Naive thymus-derived CD4-positive, alpha-beta T cell (primary cell): Measurements from ENCODE around the gene COPS3. TPM values are rescaled to one million over a fixed set of nuclear protein-coding genes. Genes with fewer than 3 reads are reported as not detected.

Experiments used
- ATAC-seq: fragments of 150-1000 bp; cut with Tn5 transposase; 2 replicates; pipeline ENCODE4 v1.10.0; 2021; ENCODE audit warnings: mild to moderate bottlenecking, moderate library complexity
- CTCF ChIA-PET: fragments of 350-600 bp; sonication (Branson Sonifier 250); formaldehyde crosslinking; loops from one replicate; lab custom pipeline; 2021; ENCODE audit warnings: antibody characterized with exemption; lab: Charles Lee
- POLR2A ChIA-PET: fragments of 350-600 bp; sonication (Branson Sonifier 250); formaldehyde crosslinking; loops from one replicate; lab custom pipeline; 2021; ENCODE audit warnings: antibody characterized with exemption, inconsistent platforms; lab: Charles Lee
- DNase-seq, 9 donors: peaks; one replicate each; pipeline versions ENCODE4 v3.0.0 to v3.0.0-alpha.2; 2020 to 2022; ENCODE audit warnings: mixed read lengths in 1 of 9
- H3K27ac ChIP-seq: one replicate; pipeline ENCODE4 v1.7.0; 2013; ENCODE audit warnings: mild to moderate bottlenecking, low read depth, low read length, moderate library complexity
- H3K27me3 ChIP-seq, 2 donors: one replicate each; pipeline ENCODE4 v1.7.0; 2013; ENCODE audit warnings: low read length in 2 of 2, mild to moderate bottlenecking in 2 of 2, moderate library complexity in 2 of 2; ENCODE audit not compliant: control insufficient read depth in 2 of 2, insufficient read depth in 2 of 2
- H3K36me3 ChIP-seq, 3 experiments: 1 replicate in 2 of 3; 2 replicates in 1 of 3; pipeline ENCODE4 v1.7.0; 2013; ENCODE audit warnings: low read length in 3 of 3, mild to moderate bottlenecking in 3 of 3, moderate library complexity in 1 of 3; ENCODE audit not compliant: insufficient read depth in 3 of 3, control insufficient read depth in 2 of 3
- H3K4me1 ChIP-seq, 2 donors: one replicate each; pipeline ENCODE4 v1.7.0; 2013; ENCODE audit warnings: low read length in 2 of 2, mild to moderate bottlenecking in 2 of 2, moderate library complexity in 1 of 2; ENCODE audit not compliant: control insufficient read depth in 2 of 2, insufficient read depth in 2 of 2
- H3K4me3 ChIP-seq: 2 replicates; pipeline ENCODE4 v1.7.0; 2013; ENCODE audit warnings: mild to moderate bottlenecking, low read length
- H3K9me3 ChIP-seq, 3 experiments: 1 replicate in 2 of 3; 2 replicates in 1 of 3; pipeline ENCODE4 v1.7.0; 2013; ENCODE audit warnings: low read length in 3 of 3; ENCODE audit not compliant: control insufficient read depth in 2 of 3
- H3K27ac Mint-ChIP-seq, 9 donors: one replicate each; pipeline ENCODE4 v1.8.0; 2020 to 2022; ENCODE audit warnings: mixed read lengths in 9 of 9, mild to moderate bottlenecking in 8 of 9, moderate library complexity in 5 of 9, inconsistent platforms in 2 of 9
- H3K27me3 Mint-ChIP-seq, 5 donors: one replicate each; pipeline ENCODE4 v1.8.0; 2021 to 2022; ENCODE audit warnings: mixed read lengths in 5 of 5, mild to moderate bottlenecking in 1 of 5
- H3K36me3 Mint-ChIP-seq, 5 donors: one replicate each; pipeline ENCODE4 v1.8.0; 2020 to 2022; ENCODE audit warnings: mixed read lengths in 5 of 5, mild to moderate bottlenecking in 3 of 5, inconsistent platforms in 1 of 5
- H3K4me1 Mint-ChIP-seq, 7 donors: one replicate each; pipeline ENCODE4 v1.8.0; 2020 to 2022; ENCODE audit warnings: mixed read lengths in 7 of 7, mild to moderate bottlenecking in 3 of 7, inconsistent platforms in 1 of 7
- H3K4me3 Mint-ChIP-seq, 10 donors: one replicate each; pipeline ENCODE4 v1.8.0; 2020 to 2022; ENCODE audit warnings: mild to moderate bottlenecking in 10 of 10, mixed read lengths in 10 of 10, moderate library complexity in 6 of 10, inconsistent platforms in 2 of 10
- H3K9me3 Mint-ChIP-seq, 11 donors: one replicate each; pipeline ENCODE4 v1.8.0; 2020 to 2022; ENCODE audit warnings: mixed read lengths in 11 of 11, mild to moderate bottlenecking in 4 of 11, inconsistent platforms in 1 of 11, moderate library complexity in 1 of 11
- intact Hi-C, 2 donors: fragments of 100-400 bp; cut with micrococcal nuclease; formaldehyde crosslinking; loops; one replicate each; pipeline ENCODE4 v1.15.1; 2023
- polyA plus RNA-seq, 2 donors: library from polyadenylated mRNA; unstranded; fragments of 300-500 nt; fragmentation: Illumina TruSeq; gene quantifications; one replicate each; pipeline ENCODE4 v1.2.3, GENCODE V29; 2021
- total RNA-seq, 6 experiments: library from RNA in 5 of 6; stranded (reverse) in 5 of 6; gene quantifications; 1 replicate in 5 of 6; 2 replicates in 1 of 6; pipeline ENCODE4 v1.2.3 and lab custom pipeline; 2021 to 2026

Gene COPS3
- total and polyA plus RNA-seq, 7 experiments from 2014 or later: 44.7 to 98.7 (median 76.5) TPM

GRCh38 chr17:17200311-17200710 lies 80.7 kb downstream of the COPS3 start:
- Mint-ChIP-seq H3K4me3 (no peak overlapping the region), H3K4me1 (peaks cover 14 to 44% (median 21%) of the 10 kb centered on the region in 7 donors), H3K27me3 (no peaks in the 10 kb centered on the region), H3K9me3 (peaks cover 0 to 2% (median 0%) of the 10 kb centered on the region in 11 donors), H3K36me3 (peaks cover 0 to 35% (median 14%) of the 10 kb centered on the region in 5 donors), H3K27ac (peak overlapping the region in 1 of 9 donors; percentile 45)
- ATAC-seq: no peak
- Histone ChIP-seq H3K9me3 (no peaks in the 10 kb centered on the region), H3K27me3 (no peaks in the 10 kb centered on the region), H3K4me3 (no peak overlapping the region), H3K4me1 (peaks cover 14 to 21% of the 10 kb centered on the region in 2 donors), H3K36me3 (peaks cover 0 to 22% (median 0%) of the 10 kb centered on the region in 3 experiments), H3K27ac (no peak overlapping the region)
- intact Hi-C loops: loop anchor here in 1 of 2 donors (10.0 kb wide), 1 partner anchor 46 kb away; no protein-coding TSS in a partner anchor
- DNase-seq: no peak
- CTCF ChIA-PET: interaction anchor here (1.1 to 1.6 kb wide), 2 partner anchors 10 to 17 kb away, joined by 3 to 5 read pairs; no protein-coding TSS in a partner anchor
- POLR2A ChIA-PET: interaction anchor here (0.7 to 2.4 kb wide), 7 partner anchors 8 to 294 kb away, joined by 3 to 8 read pairs (median 4); no protein-coding TSS in a partner anchor

GRCh38 chr17:17198281-17198680 lies 82.8 kb downstream of the COPS3 start:
- H3K4me1 ChIP-seq: peaks cover 0 to under 1% of the 10 kb centered on the region in 2 donors
- H3K4me3 Mint-ChIP-seq: no peak overlapping the region
- ChIA-PET POLR2A (interaction anchor here (1.5 kb wide), 1 partner anchor 15 kb away, joined by 7 read pairs; no protein-coding TSS in a partner anchor), CTCF (interaction anchor here (1.0 kb wide), 1 partner anchor 54 kb away, joined by 4 read pairs; no protein-coding TSS in a partner anchor)
- peaks cover 0 to 29% (median 5%) of the 10 kb centered on the region in 7 donors for H3K4me1 Mint-ChIP-seq
- DNase-seq (no peak), ATAC-seq (no peak)
- H3K9me3 ChIP-seq: no peaks in the 10 kb centered on the region
- peaks cover 0 to 27% (median 14%) of the 10 kb centered on the region in 5 donors for H3K36me3 Mint-ChIP-seq
- intact Hi-C loops: no loop called here
- no peak overlapping the region for H3K4me3 ChIP-seq
- H3K27ac ChIP-seq: no peak overlapping the region
- no peaks in the 10 kb centered on the region for H3K27me3 Mint-ChIP-seq
- H3K27ac Mint-ChIP-seq: peak overlapping the region in 1 of 9 donors; percentile 20
- peaks cover 0 to 19% (median 0%) of the 10 kb centered on the region in 3 experiments for H3K36me3 ChIP-seq
- no peaks in the 10 kb centered on the region for H3K27me3 ChIP-seq
- H3K9me3 Mint-ChIP-seq: no peaks in the 10 kb centered on the region

GRCh38 chr17:17196776-17197175 lies 84.3 kb downstream of the COPS3 start:
- no peak overlapping the region for H3K27ac ChIP-seq
- peaks cover 0 to 6% (median 0%) of the 10 kb centered on the region in 3 experiments for H3K36me3 ChIP-seq
- no peak overlapping the region for H3K4me3 ChIP-seq
- Mint-ChIP-seq H3K27me3 (no peaks in the 10 kb centered on the region), H3K9me3 (no peaks in the 10 kb centered on the region), H3K27ac (no peak overlapping the region), H3K4me1 (peaks cover 0 to 20% (median 3%) of the 10 kb centered on the region in 7 donors), H3K4me3 (no peak overlapping the region), H3K36me3 (peaks cover 0 to 16% (median 5%) of the 10 kb centered on the region in 5 donors)
- H3K4me1 ChIP-seq: no peaks in the 10 kb centered on the region
- no peaks in the 10 kb centered on the region for H3K9me3 ChIP-seq
- H3K27me3 ChIP-seq: no peaks in the 10 kb centered on the region
- intact Hi-C loops: no loop called here
- POLR2A ChIA-PET: interaction anchor here (1.0 to 1.6 kb wide), 2 partner anchors 10 to 16 kb away, joined by 3 to 4 read pairs; no protein-coding TSS in a partner anchor
- CTCF ChIA-PET: no interaction called here
- ATAC-seq (no peak), DNase-seq (no peak)

Other genes with a start within 250 kb of the COPS3 start
- gene MPRIP, start 238.8 kb downstream of the COPS3 start, total RNA-seq: 100 to 1,000 TPM; 191 to 259 (median 199) TPM
- gene MPRIP, start 238.8 kb downstream of the COPS3 start, polyA plus RNA-seq: 10 to 100 TPM; 18.6 to 30.0 TPM
- 10 to 100 TPM in 3 of 5 experiments, 1 to 10 TPM in 2; 6.2 to 13.9 (median 12.1) TPM for gene PLD6, start 74.9 kb downstream of the COPS3 start, total RNA-seq
- 10 to 100 TPM; 11.0 to 16.4 TPM for gene PLD6, start 74.9 kb downstream of the COPS3 start, polyA plus RNA-seq
- 10 to 100 TPM; 39.4 to 94.7 (median 66.9) TPM for gene FLCN, start 44.1 kb downstream of the COPS3 start, total RNA-seq
- 1 to 10 TPM; 4.7 to 6.6 TPM for gene FLCN, start 44.1 kb downstream of the COPS3 start, polyA plus RNA-seq
- gene NT5M, start 22.1 kb upstream of the COPS3 start, total RNA-seq: 1 to 10 TPM; 2.9 to 6.3 (median 3.5) TPM
- gene NT5M, start 22.1 kb upstream of the COPS3 start, polyA plus RNA-seq: 1 to 10 TPM in 1 of 2 donors, under 1 TPM in 1; 0.85 to 4.4 TPM
- 10 to 100 TPM; 14.0 to 24.1 (median 17.2) TPM for gene MED9, start 195.8 kb upstream of the COPS3 start, total RNA-seq
- 10 to 100 TPM; 16.8 to 19.9 TPM for gene MED9, start 195.8 kb upstream of the COPS3 start, polyA plus RNA-seq
- gene RASD1, start 215.1 kb upstream of the COPS3 start, total RNA-seq: 1 to 10 TPM in 3 of 5 experiments, under 1 TPM in 2; 0.35 to 2.5 (median 1.0) TPM
- gene RASD1, start 215.1 kb upstream of the COPS3 start, polyA plus RNA-seq: not detected